ENCODE results near the gene ELOVL7. TPM values are rescaled to one million over a fixed set of nuclear protein-coding genes. Genes with fewer than 3 reads are reported as not detected.
"Not testable (repeated sequence)": the region's sequence is repeated elsewhere in the genome, so short reads cannot be mapped to it uniquely, and the experiment has no call there.

ELOVL7 gene
- total RNA-seq, 1 donor from 2014 or later, result 0.93 TPM

DNA sequence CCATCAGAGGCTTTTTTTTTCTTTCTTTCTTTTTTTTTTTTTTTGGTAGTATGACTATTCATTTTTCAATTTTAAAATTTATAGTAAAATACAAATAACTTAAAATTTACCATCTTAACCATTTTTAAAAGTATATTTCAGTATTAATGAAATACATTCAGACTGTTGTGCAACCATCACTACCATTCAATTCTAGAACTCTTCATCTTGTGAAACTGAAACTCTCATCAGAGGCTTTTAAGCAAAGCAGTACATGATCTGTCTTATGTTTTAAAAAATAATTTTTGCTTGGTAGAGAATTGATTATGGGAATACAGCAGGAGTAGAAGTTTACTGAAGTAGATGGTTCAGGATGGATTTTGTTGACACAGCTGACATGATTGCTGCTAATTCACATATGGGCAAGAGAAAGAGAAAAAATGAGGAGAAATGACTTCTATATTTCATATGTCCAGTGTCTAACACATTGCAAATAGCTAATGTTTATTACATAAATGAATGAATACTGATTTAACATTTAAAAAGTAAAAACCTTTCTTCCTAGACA is 13.4 kb downstream of the ELOVL7 start:
- intact Hi-C loops (cut with micrococcal nuclease), result no loop called here

GRCh38 chr5:60829490-60830266 is 14.4 kb downstream of the ELOVL7 start:
- intact Hi-C loops (cut with micrococcal nuclease), result no loop called here

GRCh38 chr5:60827201-60827600 is 16.9 kb downstream of the ELOVL7 start:
- intact Hi-C loops (cut with micrococcal nuclease), result no loop called here

DNA sequence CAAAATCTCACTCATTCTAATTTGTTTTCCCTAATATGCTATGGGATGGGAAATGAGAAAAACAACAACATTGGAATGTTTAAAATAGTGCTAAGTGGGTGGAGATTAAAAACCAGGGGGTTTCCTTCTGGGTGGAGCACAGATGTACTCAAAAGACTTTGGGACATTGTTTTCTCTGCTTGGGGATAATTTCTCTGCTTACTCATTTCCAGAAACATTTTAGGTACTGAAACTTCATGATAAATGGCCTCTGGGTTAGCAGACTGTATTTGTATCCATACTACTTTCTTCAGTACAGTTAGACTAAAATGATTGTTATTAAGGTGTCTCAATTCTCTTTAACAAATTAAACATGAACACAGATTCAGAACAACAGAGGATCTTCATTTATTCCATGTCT is 17.4 kb downstream of the ELOVL7 start:
- intact Hi-C loops (cut with micrococcal nuclease), result loop anchor here (1.0 kb wide), 1 partner anchor 129 kb away; no protein-coding TSS in a partner anchor

- intact Hi-C loops (cut with micrococcal nuclease), result no loop called here
Measured at GRCh38 chr5:60823574-60823973, 20.5 kb downstream of the ELOVL7 start.

GRCh38 chr5:60822285-60822556 is 21.8 kb downstream of the ELOVL7 start:
- intact Hi-C loops (cut with micrococcal nuclease), result no loop called here

DNA sequence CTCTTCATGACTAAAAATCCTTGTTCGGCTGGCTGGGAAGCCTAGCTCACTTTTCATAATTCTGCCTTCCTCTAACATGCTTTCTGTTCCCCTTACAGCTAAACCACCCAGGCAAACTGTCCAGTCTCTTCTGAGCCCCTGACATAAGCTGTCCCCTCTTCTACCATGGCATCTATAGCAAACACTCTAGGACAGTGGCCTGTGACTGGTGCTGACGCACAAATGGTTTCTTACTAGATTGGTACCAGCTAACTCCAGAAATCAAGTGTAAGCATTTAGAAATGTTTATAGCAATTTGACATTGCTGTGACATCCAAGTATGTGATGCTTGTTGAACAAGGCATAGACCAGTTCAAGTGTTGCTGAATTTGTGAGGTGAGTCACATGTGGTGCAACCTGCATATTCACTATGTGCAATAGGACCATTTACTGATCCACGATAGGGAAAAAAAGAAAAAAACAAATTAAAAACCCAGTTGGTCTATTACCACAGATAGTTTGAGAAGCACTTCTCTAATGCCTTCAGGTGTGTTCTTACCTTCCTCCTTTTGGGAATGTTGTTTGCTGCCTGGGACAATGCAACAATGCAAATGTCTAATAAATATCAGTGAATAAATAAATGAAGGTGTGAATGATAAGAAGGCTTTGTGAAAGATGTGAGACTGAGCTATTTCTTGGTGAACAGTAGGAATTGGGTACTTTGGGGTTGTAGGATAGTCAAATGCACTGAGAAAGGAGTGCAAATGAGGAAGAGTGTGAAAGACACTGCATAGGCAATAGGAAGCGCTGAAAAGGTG is 22.4 kb downstream of the ELOVL7 start:
- intact Hi-C loops (cut with micrococcal nuclease), result no loop called here

DNA sequence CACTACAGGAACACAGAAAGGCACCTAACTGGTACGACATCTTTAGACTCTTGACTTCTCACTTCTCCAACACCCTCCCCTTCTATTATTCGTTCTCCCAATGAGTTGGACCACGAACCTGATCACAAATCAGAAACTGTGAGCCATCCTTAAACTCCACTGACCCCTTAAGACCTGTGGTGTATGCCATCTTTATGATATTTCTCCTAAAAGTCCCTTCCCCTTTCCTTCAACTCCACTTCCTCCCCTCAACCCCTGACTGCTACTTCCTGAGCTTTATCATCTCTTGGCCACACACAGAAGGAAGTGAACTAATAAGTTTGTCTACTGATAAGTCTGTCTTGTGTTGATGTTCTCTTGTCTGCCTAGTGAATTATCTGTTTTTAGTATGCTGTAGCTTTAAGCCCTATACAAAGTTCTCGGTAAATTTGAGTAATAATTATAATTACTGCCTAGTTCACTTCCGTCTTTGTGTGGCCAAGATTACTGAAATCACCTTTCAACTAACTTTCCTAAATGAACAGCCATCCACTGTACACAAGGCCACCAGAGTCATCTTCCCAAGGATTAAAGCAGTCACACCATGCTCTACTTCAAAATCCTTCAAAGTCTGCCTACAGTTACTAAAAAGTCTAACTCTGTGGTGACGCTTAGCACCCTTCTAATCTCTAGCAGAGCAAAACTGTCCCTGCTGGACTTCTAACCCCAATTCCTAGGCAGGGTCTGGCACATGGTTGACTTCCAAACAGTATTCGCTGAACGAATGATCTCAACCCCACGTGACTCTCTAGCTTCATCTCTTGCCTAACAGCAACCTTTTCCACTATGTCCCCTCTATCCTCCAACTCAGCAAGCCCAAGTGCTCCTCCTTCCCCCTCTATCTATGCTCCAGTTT is 23.2 kb downstream of the ELOVL7 start:
- intact Hi-C loops (cut with micrococcal nuclease), result no loop called here

DNA sequence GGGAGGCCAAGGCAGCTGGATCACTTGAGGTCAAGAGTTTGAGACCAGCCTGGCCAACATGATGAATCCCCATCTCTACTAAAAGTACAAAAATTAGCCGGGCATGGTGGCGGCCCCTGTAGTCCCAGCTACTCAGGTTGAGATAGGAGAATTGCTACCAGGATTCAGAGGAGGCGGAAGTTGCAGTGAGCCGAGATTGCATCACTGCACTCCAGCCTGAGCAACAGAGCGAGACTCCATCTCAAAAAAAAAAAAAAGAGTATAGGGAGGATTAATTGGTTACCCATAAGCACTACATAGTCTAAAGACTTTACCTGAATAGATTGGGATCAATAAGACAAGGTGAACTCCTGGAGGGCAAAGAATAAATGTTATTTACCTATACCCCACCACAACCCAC is 27.9 kb downstream of the ELOVL7 start:
- intact Hi-C loops (cut with micrococcal nuclease), result not testable (repeated sequence)

- intact Hi-C loops (cut with micrococcal nuclease), result no loop called here
Measured at GRCh38 chr5:60814498-60814897, 29.6 kb downstream of the ELOVL7 start.

DNA sequence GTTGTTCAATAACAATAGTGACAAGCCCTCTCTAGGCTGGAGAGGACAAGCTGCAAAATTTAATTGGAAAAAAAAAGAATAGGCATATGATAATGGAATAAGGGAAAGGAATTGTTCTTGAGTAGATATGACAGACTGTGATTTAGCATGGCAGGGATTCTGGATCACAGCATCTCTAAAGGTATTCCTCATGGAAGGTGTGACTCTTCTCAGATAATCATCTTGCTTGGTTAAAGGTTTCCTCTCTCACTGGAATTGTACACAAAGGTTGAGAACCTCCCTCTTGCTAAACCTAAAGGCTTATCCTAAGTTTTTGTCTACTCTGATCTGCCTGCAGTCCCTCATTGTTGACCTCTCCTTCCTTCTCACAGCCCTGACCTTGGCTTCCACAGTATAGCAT is 31.6 kb downstream of the ELOVL7 start:
- intact Hi-C loops (cut with micrococcal nuclease), result no loop called here

DNA sequence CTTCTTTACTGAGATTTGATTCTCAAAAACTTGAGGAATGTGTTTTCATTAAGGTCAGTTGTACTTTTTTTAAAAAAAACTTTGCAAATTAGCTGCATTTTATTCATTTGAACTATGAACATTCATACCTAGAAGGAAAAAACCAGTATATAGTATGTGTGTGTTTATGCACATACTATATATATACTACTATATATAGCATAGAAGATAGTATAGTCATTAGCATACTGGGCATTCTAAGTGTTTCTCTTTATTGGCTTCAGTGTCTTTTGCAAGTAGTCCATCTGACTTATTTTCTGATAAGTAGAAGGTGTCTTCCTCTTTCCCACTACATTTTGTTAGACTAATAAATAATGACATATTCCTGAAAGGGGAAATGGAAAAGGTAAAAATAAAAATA is 33.0 kb downstream of the ELOVL7 start:
- intact Hi-C loops (cut with micrococcal nuclease), result no loop called here

- intact Hi-C loops (cut with micrococcal nuclease), result no loop called here
Measured at GRCh38 chr5:60810438-60811085, 33.5 kb downstream of the ELOVL7 start.

GRCh38 chr5:60809891-60810425 is 34.1 kb downstream of the ELOVL7 start:
- intact Hi-C loops (cut with micrococcal nuclease), result no loop called here

DNA sequence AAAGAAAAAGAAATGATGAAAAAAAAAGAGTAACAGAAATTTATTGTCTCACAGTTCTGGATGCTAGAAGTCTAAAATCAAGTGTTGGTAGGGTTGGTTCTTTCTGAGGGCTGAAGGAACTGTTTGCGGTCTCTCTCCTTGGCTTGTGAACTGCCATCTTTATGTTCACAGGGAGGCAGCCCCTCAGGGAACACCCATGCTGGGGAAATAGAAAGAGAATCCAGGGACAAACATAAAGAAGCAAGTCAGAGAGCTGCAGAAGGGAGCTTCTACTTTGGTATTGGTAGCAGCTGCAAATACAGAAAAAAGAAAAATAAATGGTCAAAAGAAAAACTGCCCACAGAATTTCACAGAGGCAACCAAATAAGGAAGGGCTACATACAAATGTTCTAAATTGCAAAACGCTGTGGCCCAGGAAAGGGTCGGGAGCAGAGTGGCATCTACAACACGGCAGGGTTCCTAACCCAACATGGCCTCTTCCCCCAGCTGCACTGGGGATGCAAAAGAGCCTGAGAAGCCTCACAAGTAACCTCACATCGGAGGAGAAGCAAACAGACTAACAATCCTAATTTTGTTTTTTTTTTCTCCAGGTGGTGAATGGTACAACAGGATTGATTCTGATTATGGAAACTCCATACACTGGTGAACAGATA is 37.4 kb downstream of the ELOVL7 start:
- intact Hi-C loops (cut with micrococcal nuclease), result no loop called here

GRCh38 chr5:60805463-60805862 is 38.6 kb downstream of the ELOVL7 start:
- intact Hi-C loops (cut with micrococcal nuclease), result no loop called here

GRCh38 chr5:60803712-60804111 is 40.4 kb downstream of the ELOVL7 start:
- intact Hi-C loops (cut with micrococcal nuclease), result no loop called here

- intact Hi-C loops (cut with micrococcal nuclease), result no loop called here
Measured at GRCh38 chr5:60802986-60803385, 41.1 kb downstream of the ELOVL7 start.

DNA sequence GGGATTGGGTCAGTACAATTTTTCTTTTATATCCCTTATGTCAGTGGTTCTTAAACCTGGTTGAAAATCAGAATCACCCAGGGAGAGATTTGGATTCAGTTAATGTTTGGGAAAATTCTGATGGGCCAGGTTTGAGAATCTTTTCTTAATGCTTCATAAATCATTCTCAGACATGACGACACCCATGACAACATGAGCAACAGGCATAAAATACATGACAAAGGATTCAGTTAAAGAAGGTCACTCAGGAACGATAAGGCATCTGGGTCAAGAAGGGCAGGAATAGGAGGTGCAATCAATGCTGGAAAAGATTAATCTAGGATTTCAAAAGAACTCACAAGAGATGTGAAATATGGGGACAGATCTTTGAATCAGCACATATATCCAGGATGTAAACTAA is 41.8 kb downstream of the ELOVL7 start:
- intact Hi-C loops (cut with micrococcal nuclease), result no loop called here

GRCh38 chr5:60797482-60798153 is 46.5 kb downstream of the ELOVL7 start:
- intact Hi-C loops (cut with micrococcal nuclease), result no loop called here

Measured in T-helper 1 cell treated with Interleukin-12 subunit alpha and Interleukin-12 subunit beta and Interleukin-4 antibody, amounts not matched to agents 30 ng/mL and 1 ng/mL, for 36 hours (primary cell).